Ectodermal cell (in vitro differentiated cells): ENCODE measurements around the gene RAP1GDS1.
"Not testable (repeated sequence)": the region's sequence is repeated elsewhere in the genome, so short reads cannot be mapped to it uniquely, and the experiment has no call there.

Experiments
- H3K27ac ChIP-seq: 2 replicates; pipeline ENCODE4 v1.7.0; 2013; ENCODE audit warnings: mild to moderate bottlenecking, low read depth, low read length; ENCODE audit not compliant: insufficient read depth, poor library complexity, severe bottlenecking
- H3K27me3 ChIP-seq: 2 replicates; pipeline ENCODE4 v1.7.0; 2013; ENCODE audit warnings: mild to moderate bottlenecking, low read length; ENCODE audit not compliant: insufficient read depth, control insufficient read depth, poor library complexity, severe bottlenecking
- H3K36me3 ChIP-seq: one replicate; pipeline ENCODE4 v1.7.0; 2013; ENCODE audit warnings: low read length; ENCODE audit not compliant: control insufficient read depth, insufficient read depth
- H3K4me1 ChIP-seq: one replicate; pipeline ENCODE4 v1.7.0; 2013; ENCODE audit warnings: low read length; ENCODE audit not compliant: control insufficient read depth, insufficient read depth
- H3K4me3 ChIP-seq: 2 replicates; pipeline ENCODE4 v1.7.0; 2013; ENCODE audit warnings: low read depth, low read length, control low read depth; ENCODE audit not compliant: insufficient read depth
- H3K9me3 ChIP-seq: 2 replicates; pipeline ENCODE4 v1.7.0; 2013; ENCODE audit warnings: mild to moderate bottlenecking, low read length, moderate library complexity; ENCODE audit not compliant: control insufficient read depth
- WGBS, 2 experiments: methylation state at CpG; one replicate each; pipeline ENCODE4 v1.1.7; 2013; ENCODE audit warnings: missing lambda C conversion rate in 2 of 2; 5-methylcytosine and 5-hydroxymethylcytosine counted together

The RAP1GDS1 gene

DNA sequence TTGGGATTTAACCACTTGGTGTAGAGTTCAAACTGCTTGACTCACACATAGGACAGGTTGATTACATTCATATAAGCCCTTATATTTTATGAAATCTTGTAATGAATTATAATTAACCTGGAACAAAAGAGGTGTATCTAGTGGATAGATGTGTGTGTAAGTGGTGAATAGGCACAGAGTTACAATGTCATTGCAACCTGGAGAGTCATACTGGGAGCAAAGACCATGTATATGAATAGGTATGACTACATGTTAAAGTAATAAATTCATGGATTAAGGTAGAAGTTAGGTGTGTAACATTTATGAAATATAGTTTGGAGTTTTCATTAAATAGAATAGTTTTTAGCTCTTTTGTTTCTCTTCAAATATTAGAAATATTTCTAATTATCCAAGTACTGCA, 26.1 kb downstream of the RAP1GDS1 start:
- no peaks in the 10 kb centered on the region for H3K9me3 ChIP-seq
- H3K4me3 ChIP-seq: no peak overlapping the region
- peaks cover 5% of the 10 kb centered on the region for H3K4me1 ChIP-seq

DNA sequence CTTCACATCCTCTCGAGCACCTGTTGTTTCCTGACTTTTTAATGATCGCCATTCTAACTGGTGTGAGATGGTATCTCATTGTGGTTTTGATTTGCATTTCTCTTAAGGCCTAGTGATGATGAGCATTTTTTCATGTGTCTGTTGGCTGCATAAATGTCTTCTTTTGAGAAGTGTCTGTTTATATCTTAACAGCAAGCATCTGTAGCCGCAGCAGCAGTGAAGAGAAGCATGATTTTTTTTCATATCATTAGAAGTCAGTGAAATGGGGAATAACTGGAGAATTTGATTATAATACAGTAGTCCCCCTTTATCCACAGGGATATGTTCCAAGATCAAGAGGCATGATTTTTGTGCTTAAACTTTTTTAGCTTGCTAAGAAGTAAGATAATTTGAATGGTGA, 27.5 kb downstream of the RAP1GDS1 start:
- not testable (repeated sequence) for H3K27me3 ChIP-seq, H3K4me3 ChIP-seq, H3K4me1 ChIP-seq, H3K9me3 ChIP-seq, H3K27ac ChIP-seq, H3K36me3 ChIP-seq
- WGBS, 2 experiments: 98 to 100% methylated on average over 3 of the region's 3 CpGs

More for the DNA sequence above, 26.1 kb downstream of the RAP1GDS1 start:
- Histone ChIP-seq H3K36me3 (no peaks in the 10 kb centered on the region), H3K27ac (no peak overlapping the region), H3K27me3 (no peaks in the 10 kb centered on the region)

DNA sequence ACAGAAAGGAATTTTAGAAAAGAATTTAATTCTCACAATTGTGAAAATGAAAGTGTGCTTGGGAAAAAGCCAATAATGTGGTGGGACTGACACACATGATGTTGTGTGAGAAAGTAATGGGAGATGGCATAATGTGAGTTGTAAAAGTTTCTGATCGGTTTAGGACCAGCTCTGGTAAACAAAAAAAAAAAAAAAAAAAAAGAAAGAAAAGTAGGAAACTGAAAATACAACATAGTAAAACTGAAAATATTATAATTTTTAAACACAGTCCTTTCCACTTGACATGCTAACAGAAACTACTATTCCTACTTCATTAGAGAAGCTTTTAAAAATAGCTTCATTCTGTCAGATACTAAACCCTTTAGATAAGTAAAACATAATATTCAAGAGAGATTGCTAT, 28.2 kb downstream of the RAP1GDS1 start:
- Histone ChIP-seq H3K9me3 (no peaks in the 10 kb centered on the region), H3K4me1 (peaks cover 5% of the 10 kb centered on the region), H3K4me3 (no peak overlapping the region), H3K36me3 (no peaks in the 10 kb centered on the region), H3K27ac (no peak overlapping the region), H3K27me3 (no peaks in the 10 kb centered on the region)
- WGBS, 2 experiments: 100% methylated on average over 1 of the region's 1 CpG; no CpG with 5 or more reads in 1 of the 2 experiments

DNA sequence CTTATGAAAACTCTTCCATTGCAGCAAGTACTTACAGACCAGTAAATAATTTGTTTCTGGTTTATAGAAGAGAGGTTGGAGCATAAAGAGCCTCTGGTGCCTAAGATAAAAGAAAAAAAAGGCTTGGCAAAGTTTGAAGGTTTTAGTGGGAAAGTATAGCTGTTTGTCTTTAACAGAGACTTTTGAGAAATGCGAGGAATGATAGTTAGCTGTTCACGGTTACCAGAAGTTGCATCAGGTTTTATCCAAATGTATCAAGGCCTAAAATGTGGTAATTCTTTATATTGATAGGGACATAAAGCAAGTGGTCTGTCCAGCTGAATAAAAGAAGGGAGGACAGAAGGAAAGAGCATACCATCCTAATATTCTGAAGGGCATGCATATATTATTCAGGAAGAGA, 29.3 kb downstream of the RAP1GDS1 start:
- Histone ChIP-seq H3K27me3 (no peaks in the 10 kb centered on the region), H3K36me3 (no peaks in the 10 kb centered on the region), H3K9me3 (no peaks in the 10 kb centered on the region), H3K4me3 (no peak overlapping the region), H3K4me1 (no peaks in the 10 kb centered on the region), H3K27ac (no peak overlapping the region)
- 90 to 93% methylated on average over 2 of the region's 2 CpGs for WGBS, 2 experiments

DNA sequence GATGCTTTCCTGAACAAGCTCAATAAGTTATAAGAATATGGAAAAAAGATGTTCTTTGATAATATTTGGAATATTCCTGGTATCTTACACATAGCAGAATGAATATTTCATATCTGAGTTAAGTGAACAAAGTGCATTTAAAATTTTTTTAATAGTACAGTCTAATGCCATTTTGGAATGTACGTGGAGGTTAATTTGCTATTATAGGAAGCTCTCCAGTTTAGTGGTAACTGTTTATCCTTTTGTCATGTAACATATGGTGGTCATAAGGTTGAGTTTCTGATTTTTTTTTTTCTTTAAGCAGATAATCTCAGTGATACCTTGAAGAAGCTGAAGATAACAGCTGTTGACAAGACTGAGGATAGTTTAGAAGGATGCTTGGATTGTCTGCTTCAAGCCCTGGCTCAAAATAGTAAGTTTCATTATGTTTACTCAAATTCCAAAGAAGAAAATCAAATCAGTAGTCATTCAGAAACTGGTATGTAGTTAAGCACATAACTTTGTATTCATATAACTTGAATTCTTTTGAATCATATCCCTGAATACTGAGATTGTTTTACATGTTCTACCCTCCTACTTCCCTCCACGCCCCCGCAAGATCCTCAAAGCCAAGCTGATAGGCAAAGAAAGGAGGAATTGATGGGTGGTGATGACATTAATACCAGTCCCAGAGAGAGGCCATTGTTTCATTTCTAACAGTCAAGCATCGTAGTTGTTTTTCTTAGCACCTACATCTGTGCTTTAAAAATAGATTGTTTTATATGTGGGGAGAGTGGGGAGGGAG, 32.1 kb downstream of the RAP1GDS1 start:
- Histone ChIP-seq H3K27me3 (no peaks in the 10 kb centered on the region), H3K4me1 (no peaks in the 10 kb centered on the region), H3K9me3 (no peaks in the 10 kb centered on the region), H3K4me3 (no peak overlapping the region), H3K36me3 (no peaks in the 10 kb centered on the region), H3K27ac (no peak overlapping the region)
- 79 to 85% methylated on average over 1 to 4 of the region's 4 CpGs for WGBS, 2 experiments

DNA sequence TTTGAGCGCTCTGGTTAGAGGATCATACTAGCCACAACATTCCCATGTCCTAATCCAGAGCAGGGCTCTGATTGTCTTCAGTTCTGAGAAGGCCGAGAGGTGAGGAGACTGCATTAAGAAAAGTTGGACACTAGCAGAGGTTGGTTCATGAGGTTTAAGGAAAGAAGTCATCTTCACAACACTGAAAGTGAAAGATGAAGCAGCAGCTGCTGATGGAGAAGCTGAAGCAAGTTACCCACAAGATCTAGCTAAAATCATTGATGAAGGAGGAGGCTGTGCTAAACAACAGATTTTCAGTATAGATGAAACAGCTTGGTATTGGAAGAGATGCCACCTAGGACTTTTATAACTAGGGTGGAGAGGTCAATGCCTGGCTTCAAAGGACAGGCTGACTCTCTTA, 36.8 kb downstream of the RAP1GDS1 start:
- WGBS, 2 experiments: 95 to 96% methylated on average over 2 of the region's 2 CpGs
- Histone ChIP-seq H3K4me1 (no peaks in the 10 kb centered on the region), H3K4me3 (no peak overlapping the region), H3K27me3 (no peaks in the 10 kb centered on the region), H3K27ac (no peak overlapping the region), H3K9me3 (no peaks in the 10 kb centered on the region), H3K36me3 (no peaks in the 10 kb centered on the region)

DNA sequence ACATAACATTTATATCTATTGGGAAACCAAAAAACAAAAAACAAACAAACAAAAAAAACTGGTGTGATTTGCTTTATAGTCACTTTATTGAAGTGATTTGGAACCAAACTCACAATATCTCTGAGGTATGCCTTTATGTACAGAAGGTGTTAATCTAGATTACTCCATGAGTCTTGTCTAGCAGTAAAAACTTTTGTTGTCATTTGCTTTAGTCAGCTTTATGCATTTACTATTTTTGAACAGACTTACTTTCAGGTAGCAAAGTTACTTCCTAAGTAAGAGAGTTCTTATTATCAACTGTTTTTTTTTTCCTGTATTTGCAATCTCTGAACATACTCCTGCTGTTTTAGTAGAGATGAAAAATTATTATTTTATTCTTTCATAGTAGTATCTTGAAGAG, 39.5 kb downstream of the RAP1GDS1 start:
- H3K27ac ChIP-seq: no peak overlapping the region
- H3K36me3 ChIP-seq: no peaks in the 10 kb centered on the region
- no peaks in the 10 kb centered on the region for H3K4me1 ChIP-seq
- H3K9me3 ChIP-seq: no peaks in the 10 kb centered on the region
- H3K27me3 ChIP-seq: no peaks in the 10 kb centered on the region
- H3K4me3 ChIP-seq: no peak overlapping the region

DNA sequence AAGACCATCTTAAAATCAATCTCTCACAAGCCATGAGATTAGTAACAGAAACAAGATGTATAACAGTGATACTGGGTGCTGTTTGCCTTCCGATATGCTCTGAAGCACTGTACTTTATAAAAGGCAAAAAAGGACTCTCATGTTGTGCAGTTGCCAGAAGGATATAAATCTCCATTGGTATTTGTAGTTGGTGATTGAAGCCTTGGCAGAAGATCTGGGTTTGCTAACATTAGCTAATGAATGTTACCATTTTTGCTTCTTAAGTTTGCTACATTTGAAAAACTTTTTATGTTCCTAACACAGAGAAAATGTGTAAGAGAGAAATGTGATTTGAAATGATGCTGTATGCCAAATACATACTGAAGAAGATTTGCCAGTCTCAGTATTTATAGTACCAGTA, 44.4 kb downstream of the RAP1GDS1 start:
- H3K4me3 ChIP-seq: no peak overlapping the region
- no peaks in the 10 kb centered on the region for H3K27me3 ChIP-seq
- 94 to 96% methylated on average over 1 of the region's 1 CpG for WGBS, 2 experiments
- H3K36me3 ChIP-seq: no peaks in the 10 kb centered on the region
- H3K27ac ChIP-seq: no peak overlapping the region
- H3K4me1 ChIP-seq: no peaks in the 10 kb centered on the region
- no peaks in the 10 kb centered on the region for H3K9me3 ChIP-seq

DNA sequence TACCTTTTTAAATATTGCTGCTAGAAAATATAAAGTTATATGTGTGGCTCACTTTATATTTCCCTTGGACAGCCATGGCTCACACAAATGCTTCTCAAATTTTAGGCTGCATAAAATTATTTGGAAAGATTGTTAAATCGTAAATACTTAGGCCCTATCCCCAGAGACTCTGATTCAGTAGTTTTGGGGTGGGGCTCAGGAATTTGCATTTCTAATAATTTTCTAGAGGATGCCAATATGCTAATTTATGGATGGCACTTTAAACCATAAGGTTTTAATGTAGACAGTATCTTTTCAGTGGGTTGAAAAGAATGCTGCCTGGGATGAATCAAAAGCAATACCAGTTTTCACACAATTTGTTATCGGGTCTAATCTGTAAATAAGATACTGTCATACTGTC, 49.7 kb downstream of the RAP1GDS1 start:
- Histone ChIP-seq H3K9me3 (no peaks in the 10 kb centered on the region), H3K36me3 (no peaks in the 10 kb centered on the region), H3K27ac (no peak overlapping the region), H3K4me1 (no peaks in the 10 kb centered on the region), H3K4me3 (no peak overlapping the region), H3K27me3 (no peaks in the 10 kb centered on the region)
- WGBS, 2 experiments: 91% methylated on average over 1 to 2 of the region's 2 CpGs

DNA sequence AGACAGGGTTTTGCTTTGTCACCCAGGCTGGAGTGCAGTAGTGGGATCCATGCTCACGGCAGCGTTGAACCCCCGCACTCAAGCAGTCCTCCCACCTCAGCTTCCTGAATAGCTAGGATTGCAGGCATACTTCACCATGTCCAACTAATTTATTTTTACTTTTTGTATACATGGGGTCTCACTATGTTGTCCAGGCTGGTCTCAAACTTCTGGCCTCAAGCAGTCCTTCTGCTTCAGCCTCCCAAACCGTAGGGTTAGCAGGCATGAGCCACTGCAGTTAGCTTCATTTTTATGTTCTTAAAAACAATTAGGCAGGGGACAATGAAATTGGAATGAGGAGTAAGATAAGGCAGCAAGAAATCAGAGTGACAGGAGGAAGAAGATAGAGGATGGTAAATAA, 50.5 kb downstream of the RAP1GDS1 start:
- Histone ChIP-seq H3K36me3 (no peaks in the 10 kb centered on the region), H3K27ac (no peak overlapping the region)
- WGBS, 2 experiments: 93 to 99% methylated on average over 4 of the region's 4 CpGs

More for the DNA sequence above, 50.5 kb downstream of the RAP1GDS1 start:
- no peak overlapping the region for H3K4me3 ChIP-seq
- no peaks in the 10 kb centered on the region for H3K27me3 ChIP-seq
- no peaks in the 10 kb centered on the region for H3K9me3 ChIP-seq
- no peaks in the 10 kb centered on the region for H3K4me1 ChIP-seq
